T1000 (cell line): ENCODE results near the gene HBP1.
"Not testable (repeated sequence)": the region's sequence is repeated elsewhere in the genome, so short reads cannot be mapped to it uniquely, and the experiment has no call there.

Experiments used
- DNase-seq: peaks from one replicate; lab custom pipeline; 2025; ENCODE audit warnings: mixed read lengths; lab: John Stamatoyannopoulos, UW

Gene HBP1

DNA sequence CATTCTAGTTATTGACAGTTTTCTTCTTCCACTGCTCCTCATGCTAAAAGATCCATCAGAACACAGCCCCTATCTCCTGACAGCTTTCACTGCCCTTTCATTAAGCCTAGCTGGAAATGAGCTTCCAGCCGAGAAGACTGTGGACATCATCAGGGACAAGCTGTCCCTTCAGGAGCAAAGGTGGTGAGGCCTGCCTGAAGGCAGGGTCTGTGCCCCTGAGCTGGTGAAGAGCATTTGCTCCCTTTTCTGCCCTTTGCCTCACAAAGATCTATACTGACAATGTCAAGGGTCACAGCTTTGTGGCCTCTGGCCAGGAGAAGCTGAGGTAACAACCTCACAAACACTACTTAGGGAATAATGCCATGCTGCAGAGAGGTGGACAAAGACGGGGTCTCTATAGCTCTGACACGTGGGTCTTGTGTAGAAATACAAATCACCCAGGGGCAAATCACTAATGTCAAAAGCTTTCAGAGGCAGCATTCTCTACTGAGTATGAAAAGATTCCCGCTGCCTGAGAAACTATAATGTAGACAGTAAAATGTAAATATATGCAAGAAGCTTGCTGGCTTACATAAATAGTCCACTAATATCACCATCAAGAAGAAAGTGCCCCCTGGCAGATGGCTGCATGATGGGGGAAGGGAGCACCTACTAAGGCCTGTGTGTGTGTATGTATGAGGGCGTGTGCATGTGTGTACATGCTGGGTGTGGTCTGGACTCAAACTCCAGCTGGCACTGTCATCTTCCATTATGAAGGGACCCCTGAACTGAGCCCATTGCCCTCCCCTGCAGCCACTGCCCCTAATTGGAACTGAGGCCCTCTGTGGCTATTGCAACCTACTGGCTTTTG is 55.8 kb downstream of the HBP1 start:
- no peak for DNase-seq

- peak; percentile 2 for DNase-seq
Observed at GRCh38 chr7:107228291-107228690, 59.5 kb downstream of the HBP1 start.

DNA sequence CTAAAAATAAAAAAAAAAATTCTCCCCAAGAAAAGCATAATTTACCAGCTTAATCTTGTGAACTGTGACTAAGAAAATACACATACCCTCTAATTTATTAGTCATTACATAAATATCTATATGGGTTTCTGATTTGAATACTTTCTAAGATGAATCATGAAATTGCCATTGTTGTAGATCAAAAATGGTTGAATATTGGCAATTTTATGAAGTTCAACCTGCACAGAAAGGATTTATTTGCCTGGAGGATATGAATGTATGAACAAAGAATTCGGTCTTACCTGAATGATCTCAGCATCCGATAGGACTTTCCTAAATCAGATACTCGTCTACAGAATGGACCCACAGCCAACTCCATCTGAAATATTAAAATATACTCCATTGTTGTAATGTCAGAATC is 61.5 kb downstream of the HBP1 start:
- no peak for DNase-seq

- DNase-seq = no peak
Observed at GRCh38 chr7:107232568-107233090, 63.8 kb downstream of the HBP1 start.

- DNase-seq = no peak
Observed at GRCh38 chr7:107233174-107233573, 64.4 kb downstream of the HBP1 start.

- DNase-seq = no peak
Observed at GRCh38 chr7:107233981-107234380, 65.2 kb downstream of the HBP1 start.

DNA sequence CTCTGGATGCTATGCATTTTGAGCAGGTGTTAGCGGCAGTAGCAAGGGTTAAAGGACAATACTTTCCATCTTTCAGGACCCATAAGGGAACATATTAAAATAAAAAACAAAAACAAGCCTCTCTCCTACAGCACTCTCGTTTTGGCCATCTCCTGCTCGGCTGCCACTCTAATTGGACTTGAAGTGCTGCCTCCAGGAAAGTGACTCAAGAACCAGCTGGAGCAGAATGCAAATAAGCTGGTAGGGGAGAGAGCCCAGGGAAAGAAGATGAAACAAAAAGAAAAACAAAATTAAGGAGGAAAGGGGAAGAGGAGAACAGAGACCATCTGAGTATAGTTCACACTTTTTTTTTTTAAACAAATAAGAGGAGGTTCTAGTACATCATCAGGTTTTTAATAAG is 65.6 kb downstream of the HBP1 start:
- no peak for DNase-seq

DNA sequence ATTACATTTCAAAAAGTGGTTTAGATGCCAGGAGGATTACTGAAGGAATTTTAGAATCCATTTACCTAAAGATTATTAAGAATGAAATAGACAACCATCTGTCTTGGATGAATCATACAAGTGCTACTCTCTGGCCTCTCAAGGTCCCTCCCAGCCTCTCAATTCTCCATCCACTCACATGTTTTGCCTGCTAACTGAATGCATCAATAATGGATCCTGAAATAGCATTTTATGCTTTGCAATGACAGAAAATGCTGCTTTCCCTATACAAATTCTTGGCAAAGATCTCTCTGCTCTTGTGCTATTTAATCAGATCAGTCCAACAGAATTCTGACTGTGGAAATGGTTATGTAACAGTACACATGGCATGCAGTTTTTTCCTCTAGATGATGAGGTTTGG is 68.1 kb downstream of the HBP1 start:
- no peak for DNase-seq

GRCh38 chr7:107237451-107237850 is 68.6 kb downstream of the HBP1 start:
- DNase-seq = no peak

DNA sequence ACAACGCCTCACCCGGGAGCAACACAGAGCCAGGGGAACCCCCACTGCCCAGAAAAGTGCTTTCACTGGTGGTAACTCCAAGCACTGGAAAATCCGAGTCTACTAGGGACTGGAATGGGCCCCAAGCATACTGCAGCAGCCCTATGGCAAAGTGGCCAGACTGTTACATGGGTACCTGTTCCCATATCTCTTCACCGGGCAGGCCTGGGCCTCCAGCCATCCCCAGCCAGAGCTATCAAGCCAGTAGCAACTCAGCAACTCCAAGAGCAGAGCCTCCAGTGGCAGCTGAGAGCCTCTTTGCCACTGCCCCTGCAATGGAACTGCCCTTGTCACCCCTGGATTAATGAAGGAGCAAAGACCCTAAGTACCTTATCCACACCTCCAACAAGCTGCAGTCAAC is 73.5 kb downstream of the HBP1 start:
- DNase-seq = no peak

- DNase-seq = no peak
Observed at GRCh38 chr7:107244613-107245012, 75.8 kb downstream of the HBP1 start.

DNA sequence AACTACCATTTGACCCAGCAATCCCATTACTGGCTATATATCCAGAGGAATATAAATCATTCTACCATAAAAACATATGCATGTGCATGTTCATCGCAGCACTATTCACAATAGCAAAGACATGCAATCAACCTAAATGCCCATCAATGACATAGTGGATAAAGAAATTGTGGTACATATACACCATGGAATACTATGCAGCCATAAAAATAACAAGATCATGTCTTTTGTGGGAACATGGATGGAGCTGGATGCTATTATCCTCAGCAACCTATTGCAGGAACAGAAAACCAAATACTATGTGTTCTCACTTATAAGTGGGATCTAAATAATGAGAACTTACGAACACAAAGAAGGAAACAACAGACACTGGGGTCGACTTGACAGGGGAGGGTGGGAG is 78.0 kb downstream of the HBP1 start:
- not testable (repeated sequence) for DNase-seq

DNA sequence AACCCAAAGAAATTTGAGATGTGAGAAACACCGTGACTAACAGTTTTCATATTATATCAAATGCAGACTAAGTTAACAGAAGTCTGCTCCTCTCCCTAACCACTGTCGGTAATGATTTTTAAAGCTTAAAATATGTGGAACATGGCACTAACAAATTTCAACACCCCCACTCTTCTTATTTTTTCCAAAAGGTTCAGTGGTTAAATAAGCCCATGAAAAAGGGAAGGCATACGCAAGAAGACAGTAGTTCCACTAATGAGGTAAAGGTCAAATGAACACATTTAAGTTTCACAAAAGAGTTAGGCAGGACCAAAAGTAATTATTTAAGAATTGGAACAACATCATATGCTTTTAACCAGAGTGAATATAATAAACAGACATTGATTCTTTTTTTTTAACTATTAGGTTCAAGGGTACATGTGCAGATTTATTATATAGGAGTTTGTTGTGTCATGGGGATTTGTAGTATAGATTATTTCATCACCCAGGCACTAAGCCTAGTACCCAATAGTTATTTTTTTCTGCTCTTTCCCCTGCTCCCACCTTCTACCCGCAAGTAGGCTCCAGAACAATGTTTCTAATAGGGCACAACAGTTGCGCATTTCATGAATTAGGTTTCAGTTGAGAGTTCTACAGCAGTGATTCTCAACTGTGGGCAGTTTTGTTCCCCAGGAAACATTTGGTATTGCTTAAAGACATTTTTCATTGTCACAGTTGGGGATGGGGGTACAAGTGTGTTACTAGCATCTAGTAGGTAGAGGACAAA is 79.9 kb downstream of the HBP1 start:
- no peak for DNase-seq

- no peak for DNase-seq
Observed at GRCh38 chr7:107251963-107252362, 83.2 kb downstream of the HBP1 start.
